Chondrocyte (in vitro differentiated cells): ENCODE data around the gene PRSS1. TPM values are rescaled to one million over a fixed set of nuclear protein-coding genes. Genes with fewer than 3 reads are reported as not detected.
"Not testable (repeated sequence)": the region's sequence is repeated elsewhere in the genome, so short reads cannot be mapped to it uniquely, and the experiment has no call there.

ENCODE experiments used
- DNase-seq: peaks from one replicate; pipeline ENCODE4 v3.0.0; 2021; ENCODE audit warnings: mixed read lengths, low spot score
- H3K27ac Mint-ChIP-seq: one replicate; pipeline ENCODE4 v1.8.0; 2021; ENCODE audit warnings: mild to moderate bottlenecking, moderate library complexity, mixed read lengths; ENCODE audit not compliant: unreplicated experiment
- H3K27me3 Mint-ChIP-seq: 2 replicates; pipeline ENCODE4 v1.8.0; 2021; ENCODE audit warnings: low read depth, mixed read lengths
- H3K36me3 Mint-ChIP-seq: 2 replicates; pipeline ENCODE4 v1.8.0; 2021; ENCODE audit warnings: low read depth, mixed read lengths
- H3K4me1 Mint-ChIP-seq: 2 replicates; pipeline ENCODE4 v1.8.0; 2021; ENCODE audit warnings: low read depth, mild to moderate bottlenecking, mixed read lengths
- H3K4me3 Mint-ChIP-seq: one replicate; pipeline ENCODE4 v1.8.0; 2021; ENCODE audit warnings: mild to moderate bottlenecking, moderate library complexity, mixed read lengths; ENCODE audit not compliant: unreplicated experiment
- H3K9me3 Mint-ChIP-seq: 2 replicates; pipeline ENCODE4 v1.8.0; 2021; ENCODE audit warnings: low read depth, mixed read lengths
- total RNA-seq: library from RNA; stranded (reverse); gene quantifications from 3 replicates; pipeline ENCODE4 v1.2.1, GENCODE V29; 2021
- TF ChIP-seq, protein P1 (sequence below): fragments of 200-600 bp; sonication (generic); IDR thresholded peaks from 2 replicates; pipeline ENCODE4 v1.5.0; 2021; ENCODE audit warnings: antibody characterized with exemption, mild to moderate bottlenecking, moderate library complexity

Gene PRSS1
- total RNA-seq, 1 donor from 2014 or later: not detected

DNA sequence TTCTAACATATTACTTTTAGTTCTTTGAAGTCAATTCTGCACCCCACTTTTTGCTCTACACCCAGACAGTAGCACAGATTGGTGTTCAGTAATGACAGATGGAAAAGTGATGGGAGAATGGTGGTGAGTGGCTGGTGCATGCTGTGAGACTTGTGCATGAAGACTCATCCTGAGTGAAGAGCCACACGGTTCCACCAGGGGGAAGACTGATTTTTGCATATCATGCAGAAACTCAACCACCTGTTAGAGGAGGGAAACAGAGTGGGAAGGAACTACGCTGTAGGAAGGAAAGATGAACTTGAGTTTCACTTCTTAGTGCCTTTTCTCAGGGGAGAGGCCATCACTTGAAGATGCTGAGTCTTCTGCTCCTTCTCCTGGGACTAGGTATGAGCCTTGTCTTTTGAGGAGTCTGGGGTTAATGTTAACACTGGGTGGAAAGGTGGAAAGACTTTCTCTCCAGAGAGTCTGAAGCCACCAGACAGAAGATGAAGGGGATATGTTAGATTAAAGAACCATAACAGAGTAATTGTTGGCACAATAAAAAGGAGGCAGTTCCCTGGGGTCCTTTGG, 9.3 kb upstream of the PRSS1 start:
- H3K9me3 Mint-ChIP-seq: no peaks in the 10 kb centered on the region
- no peaks in the 10 kb centered on the region for H3K4me1 Mint-ChIP-seq
- H3K27me3 Mint-ChIP-seq: peaks cover 23% of the 10 kb centered on the region
- H3K27ac Mint-ChIP-seq: no peak overlapping the region
- no peaks in the 10 kb centered on the region for H3K36me3 Mint-ChIP-seq
- H3K4me3 Mint-ChIP-seq: no peak overlapping the region
- TF ChIP-seq, protein P1, sequence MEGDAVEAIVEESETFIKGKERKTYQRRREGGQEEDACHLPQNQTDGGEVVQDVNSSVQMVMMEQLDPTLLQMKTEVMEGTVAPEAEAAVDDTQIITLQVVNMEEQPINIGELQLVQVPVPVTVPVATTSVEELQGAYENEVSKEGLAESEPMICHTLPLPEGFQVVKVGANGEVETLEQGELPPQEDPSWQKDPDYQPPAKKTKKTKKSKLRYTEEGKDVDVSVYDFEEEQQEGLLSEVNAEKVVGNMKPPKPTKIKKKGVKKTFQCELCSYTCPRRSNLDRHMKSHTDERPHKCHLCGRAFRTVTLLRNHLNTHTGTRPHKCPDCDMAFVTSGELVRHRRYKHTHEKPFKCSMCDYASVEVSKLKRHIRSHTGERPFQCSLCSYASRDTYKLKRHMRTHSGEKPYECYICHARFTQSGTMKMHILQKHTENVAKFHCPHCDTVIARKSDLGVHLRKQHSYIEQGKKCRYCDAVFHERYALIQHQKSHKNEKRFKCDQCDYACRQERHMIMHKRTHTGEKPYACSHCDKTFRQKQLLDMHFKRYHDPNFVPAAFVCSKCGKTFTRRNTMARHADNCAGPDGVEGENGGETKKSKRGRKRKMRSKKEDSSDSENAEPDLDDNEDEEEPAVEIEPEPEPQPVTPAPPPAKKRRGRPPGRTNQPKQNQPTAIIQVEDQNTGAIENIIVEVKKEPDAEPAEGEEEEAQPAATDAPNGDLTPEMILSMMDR: no peak
- no peak for DNase-seq

DNA sequence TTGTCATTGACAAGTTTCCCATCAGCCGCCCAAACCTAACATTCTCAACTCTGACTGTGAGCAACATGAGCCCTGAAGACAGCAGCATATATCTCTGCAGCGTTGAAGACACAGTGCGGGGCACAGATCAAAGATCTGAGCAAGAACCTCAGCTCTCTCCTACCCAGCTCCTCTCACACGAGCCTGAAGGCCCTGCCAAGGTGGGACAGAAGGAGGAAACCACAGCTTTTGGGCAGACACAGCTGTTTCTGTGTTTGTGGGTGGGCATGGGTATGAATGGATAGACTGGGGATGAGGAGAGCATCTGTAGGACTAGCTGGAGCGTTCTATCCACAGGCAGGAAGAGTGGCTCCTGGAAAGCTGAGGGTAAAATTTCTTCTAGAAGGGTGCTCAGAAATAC, 8.5 kb upstream of the PRSS1 start:
- no peaks in the 10 kb centered on the region for H3K36me3 Mint-ChIP-seq
- no peak overlapping the region for H3K4me3 Mint-ChIP-seq
- no peak for DNase-seq
- H3K9me3 Mint-ChIP-seq: no peaks in the 10 kb centered on the region
- H3K27ac Mint-ChIP-seq: no peak overlapping the region
- TF ChIP-seq, protein P1: no peak
- no peaks in the 10 kb centered on the region for H3K4me1 Mint-ChIP-seq
- H3K27me3 Mint-ChIP-seq: peaks cover 22% of the 10 kb centered on the region

DNA sequence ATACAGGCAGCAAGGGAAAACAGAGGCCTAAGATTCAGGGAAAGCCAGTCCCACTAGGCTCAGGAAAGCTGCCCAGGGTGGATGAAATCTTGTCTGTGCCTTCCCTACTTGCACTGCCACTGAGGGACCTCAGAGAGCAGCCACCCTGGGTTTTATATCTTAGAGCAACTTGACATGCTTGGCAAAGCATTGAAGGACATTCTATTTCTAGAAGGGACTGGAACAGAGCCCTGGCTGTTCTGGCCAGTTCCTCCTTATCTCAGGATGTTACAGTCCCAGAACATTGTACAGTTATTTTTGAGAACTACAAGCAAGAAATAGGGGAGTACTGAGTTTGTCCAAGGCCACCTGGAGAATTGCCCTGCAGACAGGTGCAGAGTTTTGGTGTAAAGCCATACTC, 7.3 kb upstream of the PRSS1 start:
- H3K9me3 Mint-ChIP-seq, H3K4me3 Mint-ChIP-seq, H3K27ac Mint-ChIP-seq, DNase-seq, H3K4me1 Mint-ChIP-seq, H3K36me3 Mint-ChIP-seq: not testable (repeated sequence)
- H3K27me3 Mint-ChIP-seq: peaks cover 22% of the 10 kb centered on the region

DNA sequence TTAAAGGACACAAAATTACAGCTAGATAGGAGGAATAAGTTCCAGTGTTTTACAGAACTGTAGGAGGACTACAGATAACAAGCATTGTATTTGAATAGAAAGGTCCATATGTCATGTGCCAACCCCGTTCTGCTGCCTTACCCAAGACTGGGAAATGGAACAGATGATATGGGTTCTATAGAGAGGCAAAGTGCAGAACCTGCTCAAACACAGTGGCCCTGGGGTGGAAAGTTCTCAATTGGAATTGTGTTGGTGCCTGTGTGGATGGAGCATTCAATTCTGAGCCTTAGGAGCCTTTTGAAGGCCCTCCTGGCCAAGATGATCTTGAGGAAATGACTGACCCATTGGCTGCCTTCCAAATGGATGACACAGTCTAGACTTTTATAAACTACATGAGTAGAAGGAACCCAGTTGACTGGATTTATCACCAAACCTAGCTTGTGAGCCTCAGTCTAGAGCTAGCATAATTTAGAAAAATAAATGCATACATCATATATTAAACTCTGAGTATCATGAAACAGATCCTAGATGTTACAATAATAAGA, 4.1 kb upstream of the PRSS1 start:
- no peak for DNase-seq
- no peaks in the 10 kb centered on the region for H3K9me3 Mint-ChIP-seq

DNA sequence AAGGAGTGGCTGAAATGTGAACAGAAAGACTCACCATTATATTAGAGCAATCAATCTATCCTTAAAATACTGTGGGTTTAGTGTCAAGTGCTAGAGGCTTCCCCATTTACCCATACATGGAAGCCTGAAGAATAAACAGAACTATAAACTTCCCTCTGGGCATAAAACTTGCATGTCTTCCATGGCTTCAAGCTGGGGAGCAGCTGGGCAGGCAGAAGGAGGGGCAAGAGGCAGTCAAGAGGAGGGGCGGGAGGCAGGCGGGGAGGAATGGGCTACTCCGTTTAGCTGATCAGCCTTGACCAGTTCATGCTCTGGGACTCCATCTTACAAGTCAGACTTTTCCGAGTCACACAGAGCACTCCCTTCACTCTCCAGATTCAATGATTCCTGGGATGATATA, 3.5 kb upstream of the PRSS1 start:
- TF ChIP-seq, protein P1: no peak
- H3K4me3 Mint-ChIP-seq: no peak overlapping the region
- no peak overlapping the region for H3K27ac Mint-ChIP-seq
- no peaks in the 10 kb centered on the region for H3K4me1 Mint-ChIP-seq
- peaks cover 18% of the 10 kb centered on the region for H3K27me3 Mint-ChIP-seq
- H3K36me3 Mint-ChIP-seq: no peaks in the 10 kb centered on the region
- DNase-seq: no peak
- no peaks in the 10 kb centered on the region for H3K9me3 Mint-ChIP-seq

More for the DNA sequence above, 4.1 kb upstream of the PRSS1 start:
- no peak overlapping the region for H3K27ac Mint-ChIP-seq
- no peaks in the 10 kb centered on the region for H3K36me3 Mint-ChIP-seq
- TF ChIP-seq, protein P1: no peak
- peaks cover 20% of the 10 kb centered on the region for H3K27me3 Mint-ChIP-seq
- no peaks in the 10 kb centered on the region for H3K4me1 Mint-ChIP-seq
- no peak overlapping the region for H3K4me3 Mint-ChIP-seq

DNA sequence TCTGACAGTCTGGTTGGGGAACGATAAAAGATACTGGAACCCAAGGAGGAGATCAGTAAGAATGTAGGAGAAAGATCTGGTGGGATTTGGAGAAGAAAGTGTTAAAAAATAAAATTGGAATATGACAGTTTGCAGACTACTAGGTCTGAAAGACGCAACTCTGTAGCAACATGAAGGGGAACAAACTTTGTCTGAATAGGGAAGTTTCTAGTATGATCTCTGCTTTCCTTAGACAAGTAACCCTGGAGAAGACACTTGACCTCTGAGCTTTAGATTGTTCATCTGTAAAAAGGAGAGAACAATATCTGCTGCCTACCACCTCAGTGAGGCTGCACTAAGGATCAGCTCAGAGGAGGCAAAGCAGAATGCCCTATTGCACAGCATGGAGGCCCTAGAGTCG, 3.0 kb upstream of the PRSS1 start:
- Mint-ChIP-seq H3K9me3 (no peaks in the 10 kb centered on the region), H3K36me3 (no peaks in the 10 kb centered on the region), H3K4me3 (no peak overlapping the region), H3K4me1 (no peaks in the 10 kb centered on the region), H3K27me3 (peaks cover 21% of the 10 kb centered on the region), H3K27ac (no peak overlapping the region)
- DNase-seq: no peak
- TF ChIP-seq, protein P1: no peak

DNA sequence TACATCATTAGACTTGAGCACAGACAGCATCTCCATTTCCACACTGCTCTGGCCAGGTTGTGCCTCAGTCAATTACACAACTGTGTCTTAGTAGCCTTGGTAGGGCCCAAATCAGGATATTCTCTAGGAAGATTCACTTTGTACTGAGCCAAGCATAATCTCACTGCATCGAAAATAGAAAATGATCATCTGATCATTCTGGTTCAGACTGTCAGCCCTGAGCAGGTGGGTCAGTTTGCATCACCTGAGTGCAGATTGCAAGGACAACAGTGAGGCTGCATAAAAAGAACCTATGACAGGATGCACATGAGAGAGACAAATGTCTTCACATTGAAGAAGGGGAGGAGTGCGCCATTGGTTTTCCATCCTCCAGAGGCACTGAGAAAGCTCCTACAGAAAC, 862 bp upstream of the PRSS1 start:
- not testable (repeated sequence) for H3K27ac Mint-ChIP-seq, H3K36me3 Mint-ChIP-seq, DNase-seq, H3K4me3 Mint-ChIP-seq, H3K4me1 Mint-ChIP-seq, H3K9me3 Mint-ChIP-seq
- peaks cover 26% of the 10 kb centered on the region for H3K27me3 Mint-ChIP-seq
